Measurements from ENCODE around the gene TSPAN17.
A peak's percentile ranks its signal among the peaks of the same experiment; 100 is the strongest.

Gene TSPAN17

DNA sequence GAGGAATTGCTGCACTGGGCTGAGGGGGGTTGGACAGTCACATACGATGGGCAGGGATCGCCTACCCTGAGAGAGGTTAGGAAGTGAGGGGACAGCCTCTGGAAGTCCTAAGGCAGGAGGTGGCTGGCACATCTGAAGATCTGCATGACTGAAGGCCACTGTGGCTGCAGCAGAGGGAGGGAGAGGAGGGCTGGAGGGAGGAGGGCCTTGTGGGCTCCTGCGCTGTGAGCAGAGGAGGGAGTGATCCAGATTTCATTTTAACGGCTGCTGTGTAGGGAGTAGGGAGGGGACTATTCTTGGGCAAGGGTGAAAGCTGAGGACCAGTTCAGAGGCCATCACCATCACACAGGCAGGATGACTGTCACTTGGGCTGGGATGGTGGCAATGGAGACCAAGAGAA is 9.7 kb upstream of the TSPAN17 start:
- no peak overlapping the region for H3K4me3 ChIP-seq (ENCODE audit: low read depth, low read length)
- DNase-seq (ENCODE audit: low read depth): no peak

DNA sequence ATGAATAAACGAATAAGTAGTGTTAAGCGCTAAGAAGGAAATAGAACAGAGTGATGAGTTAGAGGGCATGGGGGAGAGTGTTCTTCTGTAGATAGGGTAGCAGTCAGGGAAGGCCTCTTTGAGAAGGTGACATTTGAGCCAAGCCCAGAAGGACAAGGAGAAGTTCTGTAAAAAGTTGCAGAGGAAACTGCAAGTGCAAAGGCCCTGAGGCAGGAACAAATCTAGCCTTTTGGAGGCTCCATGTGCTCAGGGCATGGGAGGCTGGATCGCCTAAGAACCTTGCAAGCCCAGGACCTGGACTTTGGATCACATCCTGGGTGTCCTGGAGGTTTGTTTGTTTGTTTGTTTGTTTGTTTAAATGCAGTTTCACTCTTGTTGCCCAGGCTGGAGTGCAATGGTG is 8.8 kb upstream of the TSPAN17 start:
- no peak overlapping the region for H3K4me3 ChIP-seq (ENCODE audit: low read depth, low read length)
- no peak for DNase-seq (ENCODE audit: low read depth)

GRCh38 chr5:176639208-176639607 is 8.1 kb upstream of the TSPAN17 start:
- no peak overlapping the region for H3K4me3 ChIP-seq (ENCODE audit: low read depth, low read length)
- DNase-seq (ENCODE audit: low read depth): no peak

- no peak for DNase-seq (ENCODE audit: low read depth)
- no peak overlapping the region for H3K4me3 ChIP-seq (ENCODE audit: low read depth, low read length)
Measured at GRCh38 chr5:176639981-176640380, 7.3 kb upstream of the TSPAN17 start.

- no peak overlapping the region for H3K4me3 ChIP-seq (ENCODE audit: low read depth, low read length)
- no peak for DNase-seq (ENCODE audit: low read depth)
Measured at GRCh38 chr5:176640616-176641015, 6.7 kb upstream of the TSPAN17 start.

GRCh38 chr5:176642675-176643490 is 4.4 kb upstream of the TSPAN17 start:
- no peak overlapping the region for H3K4me3 ChIP-seq (ENCODE audit: low read depth, low read length)
- DNase-seq (ENCODE audit: low read depth): no peak

- DNase-seq (ENCODE audit: low read depth): no peak
Measured at GRCh38 chr5:176643491-176644219, 3.6 kb upstream of the TSPAN17 start.

DNA sequence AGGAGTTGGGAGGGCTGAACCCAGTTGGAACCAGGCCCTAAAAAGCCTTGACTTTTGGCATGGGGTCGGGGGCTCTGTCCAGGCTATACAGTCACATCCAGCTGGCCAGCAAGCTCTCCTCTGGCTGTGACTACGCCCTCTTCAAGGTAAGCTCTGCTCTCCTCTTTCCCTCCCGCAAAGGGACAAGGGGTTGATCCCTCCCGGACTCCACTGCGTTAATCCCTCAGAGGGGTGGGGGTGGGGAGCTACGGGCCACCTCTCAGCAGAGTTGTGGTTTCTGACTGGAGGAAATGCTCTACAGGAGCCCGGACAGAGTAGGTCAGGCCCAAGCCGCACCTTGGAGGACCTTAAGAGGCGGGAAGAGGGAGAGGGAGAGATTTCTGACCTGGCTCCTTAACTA is 3.0 kb upstream of the TSPAN17 start:
- no peak for DNase-seq (ENCODE audit: low read depth)
- no peak overlapping the region for H3K4me3 ChIP-seq (ENCODE audit: low read depth, low read length)

More at GRCh38 chr5:176643491-176644219, 3.6 kb upstream of the TSPAN17 start:
- H3K4me3 ChIP-seq (ENCODE audit: low read depth, low read length): no peak overlapping the region

DNA sequence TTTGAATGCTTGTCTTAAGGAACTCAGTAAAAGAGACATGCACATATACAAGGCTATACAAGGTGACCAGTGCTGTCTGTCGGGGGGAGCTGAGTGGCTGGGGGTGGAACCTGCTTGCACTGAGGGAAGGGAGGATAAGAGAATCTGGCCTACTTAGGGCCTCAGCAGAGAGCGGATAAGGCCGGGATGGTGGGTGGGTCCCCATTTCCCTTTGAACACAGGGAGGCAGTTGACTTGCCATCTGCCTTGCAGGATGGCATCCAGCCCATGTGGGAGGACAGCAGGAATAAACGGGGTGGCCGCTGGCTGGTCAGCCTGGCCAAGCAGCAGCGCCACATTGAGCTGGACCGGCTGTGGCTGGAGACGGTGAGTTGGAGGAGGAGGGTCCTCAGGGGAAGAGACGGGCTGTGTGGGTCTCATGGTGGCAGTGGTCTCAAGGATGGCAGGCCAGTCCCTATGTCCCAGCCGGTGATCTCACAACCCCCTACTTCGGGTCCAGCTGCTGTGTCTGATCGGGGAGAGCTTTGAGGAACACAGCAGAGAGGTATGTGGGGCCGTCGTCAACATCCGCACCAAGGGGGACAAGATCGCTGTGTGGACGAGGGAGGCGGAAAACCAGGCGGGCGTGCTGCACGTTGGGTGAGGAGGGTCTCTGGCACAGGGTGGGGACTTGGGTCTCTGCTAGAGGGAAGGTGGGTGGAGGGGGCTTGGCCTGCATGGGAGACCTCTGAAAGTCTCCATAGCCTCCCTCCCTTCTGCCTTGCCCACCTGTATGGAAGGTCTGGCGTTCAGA is 2.2 kb upstream of the TSPAN17 start:
- H3K4me3 ChIP-seq (ENCODE audit: low read depth, low read length): no peak overlapping the region
- DNase-seq (ENCODE audit: low read depth): no peak

- DNase-seq (ENCODE audit: low read depth): no peak
- H3K4me3 ChIP-seq (ENCODE audit: low read depth, low read length): no peak overlapping the region
Measured at GRCh38 chr5:176646049-176646706, 1.1 kb upstream of the TSPAN17 start.

GRCh38 chr5:176646707-176647029 is 616 bp upstream of the TSPAN17 start:
- no peak for DNase-seq (ENCODE audit: low read depth)
- peak overlapping the region; percentile 42 for H3K4me3 ChIP-seq (ENCODE audit: low read depth, low read length)

- peak overlapping the region; percentile 78 for H3K4me3 ChIP-seq (ENCODE audit: low read depth, low read length)
- DNase-seq (ENCODE audit: low read depth): no peak
Measured at GRCh38 chr5:176647843-176648473, 674 bp downstream of the TSPAN17 start.

DNA sequence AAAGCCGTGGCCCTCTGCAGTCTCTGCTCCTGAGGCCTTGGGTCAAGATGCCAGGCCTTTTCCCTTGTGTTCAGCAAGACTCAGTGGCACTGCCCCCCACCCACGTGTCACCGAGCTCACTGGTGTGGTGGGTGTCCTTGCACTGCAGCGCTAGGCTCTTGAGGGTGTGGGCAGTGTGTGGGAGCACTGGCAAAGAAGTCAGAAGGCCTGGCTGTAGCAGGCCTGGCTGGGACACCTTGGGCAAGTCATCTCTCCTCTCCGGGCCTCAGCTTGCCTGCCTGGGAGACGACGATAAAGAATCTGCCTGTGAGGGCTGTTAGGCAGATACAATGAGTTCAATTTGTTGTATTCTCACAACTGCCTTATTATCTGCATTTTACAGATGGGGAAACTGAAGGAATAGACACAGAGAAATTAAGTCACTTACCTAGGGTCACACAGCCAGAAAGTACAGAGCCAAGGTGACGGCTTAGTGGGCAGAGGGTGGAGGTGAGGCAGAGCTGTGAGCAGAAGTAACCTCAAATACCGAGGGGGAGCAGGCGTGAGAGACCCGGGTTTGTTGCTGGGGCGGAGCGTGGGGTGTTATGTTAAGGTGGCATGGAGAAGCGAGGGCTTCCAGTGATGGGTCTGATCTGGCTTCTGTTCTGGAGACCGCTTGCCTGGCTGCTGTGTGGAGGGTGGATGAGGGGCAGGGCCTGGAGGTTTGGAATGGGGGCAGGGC is 1.4 kb downstream of the TSPAN17 start:
- DNase-seq (ENCODE audit: low read depth): no peak

GRCh38 chr5:176650354-176650884 is 3.1 kb downstream of the TSPAN17 start:
- no peak for DNase-seq (ENCODE audit: low read depth)
- H3K4me3 ChIP-seq (ENCODE audit: low read depth, low read length): no peak overlapping the region

More for the DNA sequence above, 1.4 kb downstream of the TSPAN17 start:
- H3K4me3 ChIP-seq (ENCODE audit: low read depth, low read length): peak overlapping the region; percentile 78

- no peak for DNase-seq (ENCODE audit: low read depth)
- H3K4me3 ChIP-seq (ENCODE audit: low read depth, low read length): no peak overlapping the region
Measured at GRCh38 chr5:176651472-176651980, 4.2 kb downstream of the TSPAN17 start.

DNA sequence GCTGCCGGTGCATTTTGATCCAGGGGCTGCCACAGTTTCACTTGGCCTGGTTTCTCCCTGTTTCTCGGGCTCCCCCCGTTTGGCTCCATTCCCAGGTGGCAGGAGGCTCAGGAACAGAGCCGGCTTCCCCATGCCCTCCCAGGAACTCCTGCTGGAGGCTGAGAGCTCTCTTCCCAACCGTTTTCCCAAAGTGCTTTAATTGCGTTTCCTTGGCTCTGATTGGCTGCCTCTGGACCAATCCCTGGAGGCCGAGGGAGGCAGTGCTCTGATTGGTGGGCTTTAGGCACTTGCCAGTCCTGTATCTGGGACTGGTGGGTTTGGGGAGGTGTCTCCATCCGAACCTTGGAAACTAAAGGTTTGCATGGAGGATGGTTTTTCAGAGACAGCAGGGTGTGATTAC is 4.9 kb downstream of the TSPAN17 start:
- no peak for DNase-seq (ENCODE audit: low read depth)
- no peak overlapping the region for H3K4me3 ChIP-seq (ENCODE audit: low read depth, low read length)

GRCh38 chr5:176653401-176654385 is 6.4 kb downstream of the TSPAN17 start:
- no peak overlapping the region for H3K4me3 ChIP-seq (ENCODE audit: low read depth, low read length)
- no peak for DNase-seq (ENCODE audit: low read depth)

Measured in skeletal muscle cell (primary cell).